ENCODE results near the gene GTSE1.
"Not testable (repeated sequence)": the region's sequence is repeated elsewhere in the genome, so short reads cannot be mapped to it uniquely, and the experiment has no call there.

Gene GTSE1

GRCh38 chr22:46295277-46295971 lies 1.2 kb upstream of the GTSE1 start:
- DNase-seq, result no peak

DNA sequence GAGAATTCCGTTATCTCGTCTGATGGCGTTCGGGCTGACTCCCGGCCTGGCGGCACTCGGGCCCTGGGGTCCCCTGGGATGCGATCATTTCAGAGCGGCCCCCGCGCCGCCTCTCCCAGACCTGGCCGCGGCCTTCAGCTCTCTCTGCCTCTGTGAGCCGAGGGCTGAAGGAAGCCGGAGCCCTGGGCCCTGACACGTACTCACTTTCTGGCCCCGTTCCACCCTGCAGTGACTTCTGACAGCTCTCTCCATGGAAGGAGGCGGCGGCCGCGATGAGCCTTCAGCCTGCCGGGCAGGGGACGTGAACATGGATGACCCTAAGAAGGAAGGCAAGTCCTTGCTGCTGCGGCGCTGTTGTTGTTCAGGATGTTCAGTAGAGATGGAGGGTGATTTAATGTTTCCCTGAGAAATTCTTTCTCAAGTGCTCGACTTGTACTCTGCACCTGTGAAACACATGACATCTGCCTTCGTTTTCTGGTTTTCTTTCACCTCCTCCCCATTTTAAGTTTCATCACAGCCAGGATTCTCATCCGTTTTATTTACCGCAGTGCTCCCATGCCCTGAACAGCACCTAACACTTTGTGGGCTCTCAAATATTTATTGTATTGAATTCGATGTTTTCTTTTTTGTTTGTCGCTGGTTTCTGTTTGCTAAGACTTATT lies 612 bp downstream of the GTSE1 start:
- DNase-seq, result no peak

DNA sequence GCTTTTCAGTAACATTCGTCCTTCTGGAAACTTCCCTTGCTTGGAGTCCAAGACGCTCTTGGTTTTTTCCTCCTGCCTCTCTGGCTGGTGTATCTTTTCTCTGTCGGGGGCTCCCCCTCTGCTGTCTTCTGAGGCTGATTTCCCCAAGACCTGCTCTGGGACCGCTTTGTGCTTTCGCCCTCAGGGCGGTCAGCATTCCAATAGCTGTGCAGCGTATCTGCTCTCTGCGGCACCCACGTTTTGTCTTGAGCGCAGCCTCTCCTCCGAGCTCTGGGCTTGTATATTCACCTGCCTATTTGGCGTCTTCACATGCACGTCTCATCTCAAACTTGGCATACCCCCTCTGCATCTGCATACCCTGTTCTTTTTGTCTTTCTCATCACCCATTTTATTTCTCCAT lies 2.4 kb downstream of the GTSE1 start:
- DNase-seq, result no peak

DNA sequence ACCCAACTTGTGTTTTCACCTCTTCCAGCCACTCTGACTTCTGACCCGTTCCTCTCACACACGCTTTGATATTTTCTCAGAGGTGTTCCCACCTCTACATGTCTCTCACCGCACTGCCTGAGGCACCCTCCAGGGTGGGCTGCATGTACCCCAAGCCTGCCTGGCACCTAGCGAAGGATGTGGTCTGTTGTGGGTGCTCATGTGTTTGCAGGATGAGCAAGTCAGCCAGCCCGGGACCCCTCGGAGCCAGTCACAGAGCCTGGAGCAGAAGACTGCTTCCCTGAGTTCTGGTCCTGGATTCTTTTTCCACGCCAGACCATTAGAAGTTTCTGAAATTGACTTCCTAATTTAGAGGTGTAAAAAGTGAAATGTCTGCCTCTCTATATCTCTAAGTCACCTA lies 3.8 kb downstream of the GTSE1 start:
- no peak for DNase-seq

- no peak for DNase-seq
Measured at GRCh38 chr22:46303347-46303965, 6.8 kb downstream of the GTSE1 start.

- DNase-seq, result no peak
Measured at GRCh38 chr22:46308283-46308988, 11.8 kb downstream of the GTSE1 start.

GRCh38 chr22:46309526-46310085 lies 12.9 kb downstream of the GTSE1 start:
- no peak for DNase-seq

DNA sequence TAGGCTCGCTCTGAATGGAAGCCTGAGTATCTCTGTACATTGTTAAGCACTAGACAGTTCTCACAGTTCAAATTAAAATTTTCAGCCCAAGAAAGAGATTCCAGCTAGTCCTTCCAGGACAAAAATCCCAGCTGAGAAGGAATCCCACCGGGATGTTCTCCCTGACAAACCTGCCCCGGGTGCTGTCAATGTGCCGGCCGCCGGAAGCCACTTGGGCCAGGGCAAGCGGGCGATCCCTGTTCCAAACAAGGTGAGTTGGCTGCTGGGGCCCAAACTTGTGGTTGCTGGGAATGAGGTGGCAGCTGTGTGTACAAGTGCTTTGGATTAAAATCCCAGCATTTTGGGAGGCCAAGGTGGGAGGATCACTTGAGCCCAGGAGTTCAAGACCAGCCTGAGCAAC lies 15.4 kb downstream of the GTSE1 start:
- no peak for DNase-seq

DNA sequence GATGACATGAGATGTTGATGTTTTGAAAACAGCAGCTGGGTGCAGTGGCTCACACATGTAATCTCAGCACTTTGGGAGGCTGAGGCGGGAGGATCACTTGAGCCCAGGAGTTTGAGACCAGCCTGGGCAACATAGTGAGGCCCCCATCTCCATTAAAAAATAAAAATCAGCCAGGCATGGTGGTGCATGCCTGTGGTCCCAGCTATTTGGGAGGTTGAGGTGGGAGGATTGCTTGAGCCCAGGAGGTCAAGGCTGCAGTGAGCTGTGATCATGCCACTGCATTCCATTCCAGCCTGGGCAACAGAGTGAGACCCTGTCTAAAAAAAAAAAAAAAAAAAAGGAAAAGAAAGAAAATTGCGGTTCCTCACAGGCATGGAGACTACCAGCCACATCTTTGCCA lies 16.2 kb downstream of the GTSE1 start:
- not testable (repeated sequence) for DNase-seq

- no peak for DNase-seq
Measured at GRCh38 chr22:46315976-46316375, 19.3 kb downstream of the GTSE1 start.

DNA sequence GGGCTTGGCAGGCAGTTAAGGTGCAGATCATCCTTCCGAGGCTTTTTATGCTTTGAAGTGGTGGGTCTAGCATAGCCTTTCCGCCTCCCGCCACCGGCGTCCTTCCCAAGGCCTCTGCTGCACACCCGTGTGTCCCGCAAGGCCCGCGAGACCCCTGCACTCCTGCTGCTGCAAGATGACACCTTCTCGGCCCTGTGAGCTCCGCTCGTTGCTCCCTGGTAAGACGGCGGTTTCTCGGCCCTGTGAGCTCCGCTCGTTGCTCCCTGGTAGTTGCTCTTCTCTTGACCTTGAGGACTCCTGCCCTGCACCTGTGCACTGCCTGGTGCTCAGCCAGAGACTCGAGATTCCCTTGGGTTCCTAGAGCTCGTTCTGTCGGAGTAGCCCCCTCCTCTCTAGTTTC lies 21.0 kb downstream of the GTSE1 start:
- no peak for DNase-seq

DNA sequence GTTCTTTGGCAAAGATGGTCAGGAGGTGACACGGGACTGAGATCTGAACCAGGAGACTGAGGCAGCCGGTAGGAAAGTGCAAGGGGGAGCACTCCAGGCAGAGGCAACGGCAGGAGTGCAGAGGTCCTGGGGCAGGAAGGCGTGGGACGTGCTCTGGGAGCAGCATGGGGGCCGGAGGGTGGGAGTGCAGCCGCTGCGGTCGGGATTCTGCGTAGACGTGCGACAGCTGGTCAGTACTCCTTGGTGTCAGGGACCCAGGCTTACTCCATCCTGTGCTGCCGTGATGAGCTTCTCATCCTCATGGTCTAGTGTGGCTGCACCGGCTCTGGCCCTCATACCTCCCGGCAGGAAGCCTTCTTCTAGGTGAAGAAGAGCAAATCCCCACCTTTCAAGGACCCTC lies 21.9 kb downstream of the GTSE1 start:
- no peak for DNase-seq

DNA sequence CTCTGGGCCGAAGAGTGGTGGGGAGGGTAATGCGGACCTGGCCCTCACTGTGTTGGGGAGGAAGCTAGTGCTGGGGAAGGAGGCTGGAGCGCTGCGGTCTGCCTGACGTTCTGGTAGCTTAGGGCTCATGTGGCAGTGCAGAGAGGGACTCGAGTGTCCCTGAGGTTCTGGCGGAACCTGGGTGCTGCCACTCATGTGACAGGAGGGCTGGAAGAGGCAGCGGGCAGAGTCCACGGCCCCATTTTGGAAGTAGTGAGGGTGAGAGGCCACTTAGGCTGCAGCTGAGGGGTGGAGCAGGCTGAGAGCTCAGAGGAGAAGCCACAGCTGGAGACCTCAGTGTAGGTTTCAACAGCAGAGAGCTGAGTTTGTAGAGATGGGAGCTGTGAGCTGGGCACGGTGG lies 22.6 kb downstream of the GTSE1 start:
- no peak for DNase-seq

DNA sequence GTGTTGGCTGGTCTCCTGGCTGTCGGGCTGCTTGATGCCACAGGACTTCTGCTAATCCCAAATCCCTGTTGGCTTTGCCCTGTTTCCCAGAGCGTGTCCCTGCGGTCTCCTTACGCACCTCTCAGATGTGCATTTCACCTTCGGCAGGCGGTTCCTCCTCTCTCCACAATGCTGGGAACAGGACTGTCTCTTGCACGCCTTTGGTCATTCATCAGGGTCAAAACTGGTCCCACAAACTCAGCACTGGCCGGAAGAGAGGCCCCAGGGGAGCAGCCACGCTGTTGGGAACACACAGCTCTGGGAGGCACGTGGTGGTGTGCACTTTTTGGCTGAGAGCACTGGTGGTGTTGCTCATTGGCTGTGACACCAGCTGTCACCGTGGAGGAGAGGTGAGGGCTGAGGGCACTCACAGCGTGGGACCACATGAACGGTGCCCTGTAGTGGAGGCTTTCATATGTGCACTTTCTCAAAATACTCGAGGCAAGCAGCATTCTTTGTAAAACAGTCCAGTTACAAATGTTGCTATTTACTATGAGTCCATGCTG lies 23.6 kb downstream of the GTSE1 start:
- no peak for DNase-seq

- DNase-seq, result no peak
Measured at GRCh38 chr22:46320716-46321386, 24.2 kb downstream of the GTSE1 start.

DNA sequence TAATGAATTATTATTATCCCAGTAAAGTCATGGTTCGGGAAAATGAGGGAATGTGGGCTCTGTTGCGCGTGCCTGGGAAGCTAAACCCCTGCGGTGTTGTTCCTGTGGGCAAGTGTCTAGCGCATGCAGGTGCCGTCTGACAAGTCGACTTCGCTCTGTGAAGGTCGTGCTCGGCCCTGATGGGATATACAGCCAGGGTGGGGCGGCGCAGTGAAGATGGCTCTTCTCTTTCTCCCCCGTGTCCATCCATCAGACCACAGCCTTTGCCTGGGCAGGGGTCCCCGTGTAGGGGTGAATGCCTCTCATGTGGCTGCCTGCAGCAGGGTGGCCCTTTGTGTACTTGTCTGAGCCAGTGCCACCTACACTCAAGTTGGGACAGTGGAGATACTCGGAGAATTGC lies 26.0 kb downstream of the GTSE1 start:
- DNase-seq, result no peak

GRCh38 chr22:46323162-46323561 lies 26.5 kb downstream of the GTSE1 start:
- no peak for DNase-seq

GRCh38 chr22:46326066-46326680 lies 29.5 kb downstream of the GTSE1 start:
- no peak for DNase-seq

GRCh38 chr22:46327691-46328465 lies 31.2 kb downstream of the GTSE1 start:
- DNase-seq, result no peak

- no peak for DNase-seq
Measured at GRCh38 chr22:46328797-46329196, 32.1 kb downstream of the GTSE1 start.

DNA sequence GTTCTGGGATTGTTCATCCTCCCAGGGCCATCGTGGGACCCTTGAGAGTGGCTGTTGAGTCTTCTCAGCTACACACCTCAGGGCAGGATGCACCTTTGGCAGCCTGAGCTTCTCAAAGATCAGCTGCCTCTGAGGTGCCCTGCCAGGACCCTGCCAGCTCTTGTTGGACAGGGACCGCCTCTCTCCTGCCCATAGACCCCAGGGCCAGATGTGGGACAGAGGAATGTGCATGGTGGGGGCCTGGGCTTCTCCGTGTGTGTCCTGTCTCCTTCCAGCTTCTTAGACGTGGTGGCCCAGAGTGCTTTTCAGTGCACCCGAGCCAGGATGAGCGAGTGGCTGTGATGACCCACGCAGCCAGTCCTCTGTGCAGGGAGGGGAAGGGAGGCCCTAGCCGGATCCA lies 32.9 kb downstream of the GTSE1 start:
- DNase-seq, result no peak

Data from inflammatory macrophage treated with lipopolysaccharide for 1 hour (primary cell).